Mucosa of descending colon (tissue), 3 donors: ENCODE measurements around the gene FAM170B. TPM values are rescaled to one million over a fixed set of nuclear protein-coding genes. Genes with fewer than 3 reads are reported as not detected.

ENCODE experiments used
- ATAC-seq: fragments of 200-7000 bp; cut with Tn5 transposase; one replicate; pipeline ENCODE4 v1.9.1; 2020; ENCODE audit warnings: mild to moderate bottlenecking, moderate library complexity
- DNase-seq, 3 donors: peaks; one replicate each; pipeline ENCODE4 v3.0.0-alpha.2; 2020
- H3K36me3 ChIP-seq: fragments of 200-600 bp; one replicate; pipeline ENCODE4 v1.8.0; 2021; ENCODE audit warnings: low read depth, mild to moderate bottlenecking
- H3K4me1 ChIP-seq: fragments of 200-600 bp; one replicate; pipeline ENCODE4 v1.8.0; 2021; ENCODE audit warnings: low read depth, mild to moderate bottlenecking
- H3K4me3 ChIP-seq: fragments of 200-600 bp; one replicate; pipeline ENCODE4 v1.8.0; 2021; ENCODE audit warnings: mild to moderate bottlenecking
- H3K9me3 ChIP-seq: fragments of 200-600 bp; one replicate; pipeline ENCODE4 v1.8.0; 2021; ENCODE audit warnings: mild to moderate bottlenecking
- intact Hi-C, 2 donors: fragments of 100-400 bp; cut with DNase I in 1 of 2; cut with micrococcal nuclease in 1 of 2; formaldehyde crosslinking; loops; one replicate each; pipeline versions ENCODE4 v1.11.0 to v1.11.1; 2022; cut with DNase I, micrococcal nuclease
- total RNA-seq, 3 donors: library from RNA; stranded (reverse); fragmentation: NEBNext Ultra II Directional in 2 of 3; extraction: Animal tissue kit (Norgen Biotek cat#: 25700) in 2 of 3; gene quantifications; one replicate each; pipeline versions ENCODE4 v1.2.1 to v1.2.4, GENCODE V29; 2021 to 2023
- TF ChIP-seq, protein P1 (sequence below): fragments of 200-600 bp; IDR thresholded peaks from one replicate; pipeline ENCODE4 v1.8.0; 2022; ENCODE audit warnings: antibody characterized with exemption, mild to moderate bottlenecking
- donor health status: DM: no; HTN: no; CAD: no; lungs with moderate emphysema.
- donor health status: DM: no; HTN: no; CAD: no.
- donor health status: DM: no; HTN: yes; CAD: no.

The FAM170B gene
- total RNA-seq, 3 donors from 2014 or later: not detected

DNA sequence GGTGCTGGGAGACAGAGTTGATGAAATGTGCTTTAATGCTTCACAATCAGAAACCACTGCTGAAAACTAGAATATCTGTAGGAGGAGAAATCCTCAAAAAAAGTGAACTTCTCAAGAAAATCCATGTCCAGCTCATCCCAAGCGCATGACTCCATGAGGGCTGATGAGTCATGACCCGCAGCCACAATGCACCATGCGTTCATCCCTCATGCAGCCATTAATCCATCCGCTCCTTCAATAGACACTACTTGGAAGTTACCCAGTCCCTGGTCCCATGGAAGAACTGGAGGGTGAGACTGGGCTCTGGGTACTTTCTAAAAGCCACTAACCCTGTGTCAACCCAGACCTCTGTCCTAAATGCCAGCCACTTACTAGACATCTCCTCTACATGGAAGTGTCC, 29.9 kb upstream of the FAM170B start:
- TF ChIP-seq, protein P1, sequence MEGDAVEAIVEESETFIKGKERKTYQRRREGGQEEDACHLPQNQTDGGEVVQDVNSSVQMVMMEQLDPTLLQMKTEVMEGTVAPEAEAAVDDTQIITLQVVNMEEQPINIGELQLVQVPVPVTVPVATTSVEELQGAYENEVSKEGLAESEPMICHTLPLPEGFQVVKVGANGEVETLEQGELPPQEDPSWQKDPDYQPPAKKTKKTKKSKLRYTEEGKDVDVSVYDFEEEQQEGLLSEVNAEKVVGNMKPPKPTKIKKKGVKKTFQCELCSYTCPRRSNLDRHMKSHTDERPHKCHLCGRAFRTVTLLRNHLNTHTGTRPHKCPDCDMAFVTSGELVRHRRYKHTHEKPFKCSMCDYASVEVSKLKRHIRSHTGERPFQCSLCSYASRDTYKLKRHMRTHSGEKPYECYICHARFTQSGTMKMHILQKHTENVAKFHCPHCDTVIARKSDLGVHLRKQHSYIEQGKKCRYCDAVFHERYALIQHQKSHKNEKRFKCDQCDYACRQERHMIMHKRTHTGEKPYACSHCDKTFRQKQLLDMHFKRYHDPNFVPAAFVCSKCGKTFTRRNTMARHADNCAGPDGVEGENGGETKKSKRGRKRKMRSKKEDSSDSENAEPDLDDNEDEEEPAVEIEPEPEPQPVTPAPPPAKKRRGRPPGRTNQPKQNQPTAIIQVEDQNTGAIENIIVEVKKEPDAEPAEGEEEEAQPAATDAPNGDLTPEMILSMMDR: no peak
- Histone ChIP-seq H3K36me3 (no peaks in the 10 kb centered on the region), H3K9me3 (no peaks in the 10 kb centered on the region), H3K4me1 (no peaks in the 10 kb centered on the region), H3K4me3 (no peak overlapping the region)
- ATAC-seq: no peak
- DNase-seq: no peak
- intact Hi-C loops: loop anchor here in 1 of 2 donors (10.0 kb wide), 1 partner anchor 179 kb away; no protein-coding TSS in a partner anchor

DNA sequence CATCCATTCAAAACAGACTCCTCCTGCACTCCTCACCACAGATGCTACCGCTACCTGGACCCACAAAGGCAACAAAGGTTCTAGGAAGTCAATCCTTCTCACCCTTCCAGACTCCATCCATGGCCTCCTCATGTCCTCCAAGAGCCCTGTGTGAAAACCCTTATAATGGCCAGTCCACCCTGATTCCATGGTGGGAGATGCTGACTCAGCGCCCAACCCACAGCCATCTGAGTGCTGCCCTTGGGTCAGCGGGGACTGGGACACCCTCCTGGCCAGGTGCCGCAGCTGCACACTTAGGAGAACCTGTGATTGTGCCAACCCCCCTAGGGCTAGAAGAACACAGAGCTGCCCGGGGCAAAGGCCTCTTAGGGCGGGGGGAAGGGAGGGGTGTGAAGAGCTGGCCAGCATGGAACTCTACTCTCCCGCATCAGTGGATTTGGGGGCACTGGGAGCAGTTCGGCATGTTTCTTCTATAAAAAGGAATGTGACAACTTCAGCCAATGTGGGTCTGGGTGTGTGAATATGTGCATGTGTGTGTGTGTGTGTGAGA, 29.0 kb upstream of the FAM170B start:
- TF ChIP-seq, protein P1: no peak
- intact Hi-C loops: loop anchor here in 1 of 2 donors (10.0 kb wide), 1 partner anchor 178 kb away; no protein-coding TSS in a partner anchor
- ATAC-seq: no peak
- Histone ChIP-seq H3K36me3 (no peaks in the 10 kb centered on the region), H3K4me1 (no peaks in the 10 kb centered on the region), H3K4me3 (no peak overlapping the region), H3K9me3 (no peaks in the 10 kb centered on the region)
- DNase-seq: no peak

DNA sequence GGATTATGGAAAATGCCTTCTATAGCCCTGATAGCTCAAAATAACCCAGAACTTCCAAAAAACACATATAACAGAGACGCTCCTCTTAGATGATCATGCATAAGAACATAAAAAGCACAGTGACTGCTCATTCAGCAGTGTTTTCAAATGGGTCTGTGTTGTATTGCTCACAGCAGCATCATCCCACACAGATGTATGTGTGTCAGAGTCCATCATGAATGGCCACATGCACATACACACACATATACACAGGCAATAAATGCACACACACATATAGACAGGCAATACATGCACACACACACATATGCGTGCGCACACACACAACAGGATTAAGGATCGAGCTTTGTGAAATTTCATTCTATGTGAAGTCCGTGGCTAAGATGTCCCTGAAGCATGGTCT, 28.2 kb upstream of the FAM170B start:
- no peaks in the 10 kb centered on the region for H3K9me3 ChIP-seq
- H3K4me3 ChIP-seq: no peak overlapping the region
- H3K36me3 ChIP-seq: no peaks in the 10 kb centered on the region
- TF ChIP-seq, protein P1: no peak
- intact Hi-C loops: loop anchor here in 1 of 2 donors (10.0 kb wide), 1 partner anchor 177 kb away; no protein-coding TSS in a partner anchor
- no peak for ATAC-seq
- H3K4me1 ChIP-seq: no peaks in the 10 kb centered on the region
- DNase-seq: no peak

DNA sequence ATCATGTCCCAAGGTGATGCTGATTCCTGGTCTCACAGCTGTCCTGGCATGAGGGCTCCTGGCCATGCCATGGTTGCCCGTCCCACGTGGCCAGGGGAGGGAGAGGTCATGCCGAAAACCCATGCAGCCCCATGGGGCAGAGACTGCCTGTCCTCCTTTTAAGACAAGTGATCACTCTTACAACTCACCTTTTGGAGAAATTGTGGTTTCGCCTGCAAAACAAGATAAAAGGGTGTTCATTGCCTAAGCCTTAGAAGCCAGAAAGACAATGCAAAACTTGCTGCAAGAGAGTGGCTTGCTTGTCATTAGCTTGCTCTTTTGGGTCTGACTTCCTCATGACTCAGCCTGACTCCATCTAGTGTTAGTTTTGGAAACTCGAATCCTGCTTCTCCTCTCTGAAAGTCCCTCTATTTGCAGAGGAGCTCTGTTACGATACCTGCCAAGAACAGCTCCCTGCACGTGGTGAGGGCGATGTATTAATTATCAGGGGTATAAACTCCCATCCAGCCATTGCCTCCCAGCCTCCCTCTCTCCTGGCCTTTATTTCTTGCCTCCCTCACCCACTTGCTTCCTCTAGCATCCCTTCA, 27.7 kb upstream of the FAM170B start:
- no peak overlapping the region for H3K4me3 ChIP-seq
- H3K36me3 ChIP-seq: no peaks in the 10 kb centered on the region
- intact Hi-C loops: loop anchor here in 1 of 2 donors (10.0 kb wide), 1 partner anchor 177 kb away; no protein-coding TSS in a partner anchor
- no peaks in the 10 kb centered on the region for H3K4me1 ChIP-seq
- TF ChIP-seq, protein P1: no peak
- H3K9me3 ChIP-seq: no peaks in the 10 kb centered on the region
- DNase-seq (no peak), ATAC-seq (peak; percentile 29)

DNA sequence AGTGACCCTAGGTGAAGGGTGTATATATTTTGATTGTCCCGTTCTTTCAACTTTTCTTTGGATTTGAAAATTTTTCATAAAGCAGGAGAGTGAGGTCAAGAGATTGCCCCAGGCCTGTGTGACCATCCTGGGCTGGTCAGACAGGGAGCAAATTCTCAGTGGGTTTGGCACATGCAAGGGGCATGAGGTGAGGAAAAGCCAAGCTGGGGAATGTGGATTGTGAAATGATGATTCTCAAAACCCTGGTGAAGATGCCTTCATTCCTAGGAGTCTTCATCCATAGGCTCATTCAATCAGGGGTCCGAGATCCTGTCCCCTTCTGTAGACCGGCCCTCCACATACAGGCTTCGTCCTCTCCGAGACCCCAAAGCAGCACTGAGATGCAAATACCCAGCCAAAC, 27.0 kb upstream of the FAM170B start:
- DNase-seq (no peak), ATAC-seq (no peak)
- TF ChIP-seq, protein P1: no peak
- intact Hi-C loops: loop anchor here in 1 of 2 donors (10.0 kb wide), 1 partner anchor 176 kb away; no protein-coding TSS in a partner anchor
- Histone ChIP-seq H3K4me1 (no peaks in the 10 kb centered on the region), H3K9me3 (no peaks in the 10 kb centered on the region), H3K4me3 (no peak overlapping the region), H3K36me3 (no peaks in the 10 kb centered on the region)
